GM21737 (cell line): ENCODE measurements around the gene CYP11A1.

Experiments
- ATAC-seq: cut with Tn5 transposase; IDR thresholded peaks from one replicate; pipeline ENCODE4 v1.9.1; 2021; ENCODE audit warnings: mild to moderate bottlenecking, moderate library complexity; ENCODE audit not compliant: unreplicated experiment

The CYP11A1 gene

DNA sequence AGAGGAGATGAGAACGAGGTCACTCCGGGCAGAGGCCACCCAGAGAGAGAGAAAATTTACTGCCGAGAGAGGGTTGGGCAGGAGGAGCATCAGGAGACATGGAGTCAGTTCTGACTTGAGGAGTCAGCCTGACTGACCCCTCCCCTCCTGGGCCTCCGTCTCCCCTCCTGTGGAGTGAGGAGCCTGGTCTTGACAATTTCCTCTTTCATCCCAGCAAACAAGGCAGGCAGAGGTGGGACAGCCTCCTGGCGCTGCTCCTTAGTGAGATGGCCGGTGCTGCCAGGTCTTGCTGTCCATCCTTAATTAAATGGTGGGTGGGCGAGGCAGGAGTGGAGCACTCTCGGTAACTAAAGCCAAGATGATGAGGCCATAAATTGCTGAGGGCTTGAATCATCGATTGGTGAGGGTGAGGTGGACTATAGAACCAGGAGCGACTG is 60.6 kb downstream of the CYP11A1 start:
- no peak for ATAC-seq

- ATAC-seq: no peak
These were observed 61.8 kb downstream of the CYP11A1 start for GRCh38 chr15:74305687-74306086.

DNA sequence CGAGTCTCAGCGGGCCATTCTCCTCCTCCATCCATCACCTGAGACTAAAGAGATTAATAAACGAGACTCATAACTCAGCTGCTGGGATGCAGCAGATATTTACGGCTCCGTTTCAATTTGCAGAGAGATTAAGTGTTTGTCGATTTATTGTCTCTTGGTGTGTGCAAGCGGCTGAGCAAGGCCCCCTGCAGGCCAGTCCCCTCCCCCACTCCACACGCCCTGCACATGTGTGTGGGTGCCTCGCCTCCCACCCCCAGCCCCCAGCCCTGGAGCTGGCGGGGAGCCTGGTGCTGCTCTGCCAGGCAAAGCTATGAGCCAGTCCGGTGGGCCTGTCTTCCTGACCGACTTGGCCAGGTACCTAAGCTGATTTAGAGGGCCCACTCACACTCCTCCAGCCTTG is 63.0 kb downstream of the CYP11A1 start:
- ATAC-seq: no peak

DNA sequence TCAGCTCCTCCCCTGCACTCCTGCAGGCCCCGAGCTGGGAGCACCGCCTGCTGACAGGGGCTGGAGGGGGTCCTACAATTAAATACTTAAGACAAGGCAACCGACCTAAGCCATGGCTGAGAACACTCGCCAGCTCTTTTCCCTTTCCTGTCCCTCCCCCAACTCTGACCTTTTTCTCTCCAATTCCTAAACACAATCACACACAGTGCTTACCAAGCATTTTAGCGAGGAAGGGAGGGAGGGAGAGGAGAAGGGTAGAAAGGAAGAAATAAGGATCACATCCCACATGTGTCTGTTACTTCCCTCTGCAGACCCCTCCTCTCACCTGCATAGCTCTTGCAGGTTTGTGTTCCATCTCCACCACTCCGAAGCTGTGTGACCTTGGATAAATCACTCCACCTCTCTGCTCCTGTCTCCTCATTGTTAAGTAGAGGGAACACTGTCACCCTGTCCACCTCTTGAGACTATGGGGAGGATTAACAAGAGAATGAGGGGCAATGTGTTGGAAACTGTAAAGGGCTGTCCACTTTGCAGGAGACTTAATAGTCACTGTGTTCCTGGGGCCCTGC is 63.6 kb downstream of the CYP11A1 start:
- ATAC-seq: no peak

GRCh38 chr15:74302821-74303359 is 64.6 kb downstream of the CYP11A1 start:
- ATAC-seq: no peak

GRCh38 chr15:74301583-74302361 is 65.7 kb downstream of the CYP11A1 start:
- ATAC-seq: no peak

DNA sequence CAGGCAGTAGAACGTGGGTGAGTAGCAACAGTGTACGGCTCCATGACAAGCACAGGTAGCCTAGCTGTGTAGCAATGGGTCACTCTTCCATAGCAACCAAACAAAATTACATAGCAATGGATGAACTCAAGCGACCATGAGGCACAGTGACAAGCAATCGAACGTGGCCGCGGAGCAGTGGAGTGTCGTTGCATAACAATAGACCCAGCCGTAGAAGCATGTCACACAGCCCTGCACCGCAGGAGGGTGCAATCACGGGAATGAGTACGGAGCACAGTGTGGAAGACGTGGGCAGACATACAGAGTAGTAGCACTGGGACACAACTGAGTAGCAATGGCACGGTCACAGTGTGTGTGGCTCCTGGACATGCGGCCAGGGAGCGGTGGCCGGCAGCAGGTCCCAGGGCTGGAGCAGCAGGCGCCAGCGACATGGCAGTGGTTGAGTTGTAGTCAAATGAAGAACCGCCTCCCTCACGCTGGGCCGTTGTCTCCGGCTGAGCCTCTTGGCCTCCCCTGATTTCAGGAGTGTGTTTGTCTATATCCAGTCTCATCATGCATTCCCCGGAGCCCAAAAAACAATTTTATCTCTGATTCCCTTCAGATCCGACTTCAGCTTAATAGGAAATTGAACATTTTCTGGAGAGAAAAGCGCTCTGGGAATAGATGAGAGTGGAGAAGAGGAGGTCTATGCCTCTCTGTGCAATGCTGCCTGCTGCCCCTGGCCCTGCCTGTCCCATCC is 67.2 kb downstream of the CYP11A1 start:
- ATAC-seq: no peak

GRCh38 chr15:74297887-74298286 is 69.6 kb downstream of the CYP11A1 start:
- ATAC-seq: no peak

DNA sequence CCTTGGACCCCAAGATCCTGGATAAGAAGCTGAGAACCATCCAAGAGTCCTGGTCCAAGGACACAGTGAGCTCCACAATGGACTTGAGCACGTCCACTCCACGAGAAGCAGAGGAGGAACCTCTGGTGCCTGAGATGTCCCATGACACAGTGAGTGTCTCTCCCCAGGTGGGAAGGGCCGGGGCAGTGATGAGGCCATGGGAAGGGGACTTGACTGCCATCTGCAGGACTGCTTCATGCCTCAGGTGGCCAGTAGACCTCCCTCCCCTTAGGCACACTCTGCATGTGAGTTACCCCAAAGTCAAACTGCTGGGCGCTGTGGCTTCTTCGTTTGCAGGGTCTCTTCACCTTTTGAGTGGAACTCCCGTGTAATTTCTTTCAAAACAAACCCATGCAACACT is 71.6 kb downstream of the CYP11A1 start:
- ATAC-seq: no peak

DNA sequence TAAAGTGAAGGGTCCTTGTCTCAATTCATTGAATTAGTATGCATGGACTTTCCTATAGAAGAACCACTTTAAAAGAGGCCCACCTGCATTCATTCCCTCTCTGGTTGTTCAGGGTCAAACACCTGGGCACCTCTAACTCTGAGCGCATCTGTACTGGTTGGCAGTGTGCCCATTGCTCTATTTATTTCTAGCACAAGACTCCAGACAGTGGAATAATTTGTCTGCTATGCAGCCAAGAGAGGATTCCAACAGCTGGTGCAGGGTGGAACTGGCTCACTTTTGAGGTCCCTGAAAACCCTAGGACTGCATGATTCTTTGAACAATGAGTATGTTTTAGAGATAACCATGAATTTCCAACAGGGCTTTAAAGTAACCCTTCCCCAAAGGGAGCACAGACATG is 73.4 kb downstream of the CYP11A1 start:
- ATAC-seq: no peak

GRCh38 chr15:74293021-74293810 is 74.2 kb downstream of the CYP11A1 start:
- ATAC-seq: no peak

DNA sequence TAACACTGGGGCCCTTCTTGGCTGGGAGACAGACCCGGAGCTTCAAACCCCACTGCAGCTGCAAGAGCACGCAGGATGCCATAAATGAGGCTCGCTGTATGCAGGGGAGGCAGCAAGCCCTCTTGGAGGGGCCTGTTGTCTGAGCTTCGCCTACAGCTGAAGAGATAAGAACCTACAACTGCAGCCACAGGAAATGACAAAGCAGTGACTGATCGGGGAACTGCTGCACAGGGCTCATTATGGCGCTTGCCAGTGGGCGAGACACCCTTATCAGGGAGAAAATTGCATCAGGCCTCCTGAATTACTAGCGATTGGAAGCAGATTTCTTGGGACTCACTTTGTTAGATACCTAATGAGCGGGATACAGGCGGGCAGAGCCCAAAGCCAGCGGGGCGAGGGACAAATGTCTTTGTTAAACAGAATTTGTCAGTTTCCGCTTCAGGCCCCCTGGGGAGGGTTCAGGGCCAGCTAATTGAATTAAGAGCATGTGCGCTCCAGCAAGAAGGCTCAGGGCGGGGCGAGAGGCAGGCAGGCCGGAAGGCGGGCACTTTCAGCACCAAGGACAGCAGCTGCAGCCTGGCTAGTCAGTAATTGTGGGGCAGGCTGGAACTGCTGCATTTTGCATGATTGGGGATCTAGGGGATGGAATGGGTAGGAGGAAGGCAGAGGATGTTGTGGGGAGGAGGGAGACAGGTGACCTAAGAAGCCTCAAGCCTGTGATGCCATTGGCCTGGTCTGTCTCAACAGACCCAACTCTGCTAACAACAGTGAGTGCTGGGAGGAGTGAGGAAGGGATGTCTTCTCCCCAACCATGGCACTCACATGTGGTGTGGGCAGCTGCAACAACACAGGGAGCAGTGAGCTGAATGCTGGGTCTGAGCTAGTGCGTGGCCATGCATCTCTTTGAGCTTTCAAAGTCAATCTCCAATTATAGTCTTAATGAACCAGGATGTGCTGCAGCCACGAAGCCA is 76.1 kb downstream of the CYP11A1 start:
- no peak for ATAC-seq

DNA sequence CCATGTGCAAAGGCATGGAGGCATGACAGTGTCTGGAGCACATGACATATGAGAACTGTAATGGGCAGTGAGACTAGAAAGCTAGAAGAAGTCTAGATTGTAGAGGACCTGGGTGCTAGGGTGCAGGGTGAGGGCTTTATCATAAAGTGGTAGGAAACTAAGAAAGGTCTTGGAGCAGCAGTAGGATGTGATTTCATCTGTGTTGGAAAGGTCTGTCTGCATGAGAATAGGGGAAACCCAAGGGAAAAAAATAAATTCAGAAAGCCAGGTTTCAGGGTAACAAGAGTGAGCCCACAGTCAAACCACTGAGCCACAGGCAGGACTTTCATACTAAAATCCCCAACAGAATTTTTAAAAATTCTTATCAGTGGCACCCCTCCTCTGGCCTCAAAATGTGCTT is 76.8 kb downstream of the CYP11A1 start:
- ATAC-seq: no peak

DNA sequence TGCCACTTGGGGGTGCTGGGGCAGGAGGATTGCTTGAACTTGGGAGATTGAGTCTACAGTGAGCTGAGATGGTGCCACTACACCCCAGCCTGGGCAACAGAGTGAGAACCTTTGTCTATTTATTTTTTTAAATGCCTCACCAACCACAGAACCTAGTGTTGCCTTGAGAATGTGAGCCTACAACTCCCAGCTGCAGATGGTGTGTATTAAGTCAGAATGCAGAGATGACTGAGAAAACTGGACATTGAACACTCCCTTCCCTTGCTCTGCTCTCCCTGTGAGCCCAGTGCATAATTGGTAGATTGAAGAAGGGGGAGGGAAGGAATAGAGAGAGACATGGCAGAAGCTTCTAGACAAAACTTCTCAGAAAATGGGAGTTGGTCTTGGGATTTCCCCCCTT is 77.8 kb downstream of the CYP11A1 start:
- ATAC-seq: no peak
